Left renal cortex interstitium (tissue), 4 donors: ENCODE measurements around the gene UBA7. TPM values are rescaled to one million over a fixed set of nuclear protein-coding genes. Genes with fewer than 3 reads are reported as not detected.

Experiments used
- DNase-seq, 4 donors: peaks; one replicate each; pipeline ENCODE4 v3.0.0-alpha.2; 2013; ENCODE audit warnings: low read depth in 4 of 4, low spot score in 2 of 4, missing footprints in 1 of 4
- polyA plus RNA-seq, 4 donors: library from polyadenylated mRNA; unstranded; fragments of 120-200 nt; gene quantifications; one replicate each; pipeline ENCODE4 v1.2.1, GENCODE V29; 2013; ENCODE audit not compliant: insufficient read length in 4 of 4

The UBA7 gene
- polyA plus RNA-seq, 4 donors: 36.0 to 52.0 (median 39.9) TPM

GRCh38 chr3:49805897-49806701 is 7.7 kb downstream of the UBA7 start:
- DNase-seq: peak; percentile 37 to 84 (median 70)

DNA sequence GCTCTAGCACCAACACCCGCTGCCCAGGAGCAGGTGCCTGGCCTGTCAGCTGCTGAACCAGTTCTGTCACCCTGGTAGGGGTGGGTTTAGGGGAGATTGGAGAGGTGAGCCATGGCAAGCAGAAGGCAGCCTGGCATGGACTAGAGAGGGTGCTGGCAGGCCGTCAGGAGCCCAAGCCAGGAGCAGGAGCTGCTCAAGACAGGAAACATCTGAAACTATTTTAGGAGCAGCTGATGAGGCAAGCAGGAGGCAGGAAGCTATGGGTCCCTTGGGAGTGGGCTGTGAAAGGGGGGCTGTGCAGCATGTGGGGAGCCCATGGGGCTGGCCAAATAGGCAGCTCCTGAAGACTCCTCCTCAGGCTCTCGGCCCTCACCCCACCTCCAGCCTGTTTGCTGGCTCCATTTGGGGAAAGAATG is 8.4 kb downstream of the UBA7 start:
- peak; percentile 34 to 76 (median 66) for DNase-seq

- DNase-seq: no peak
Measured at GRCh38 chr3:49804141-49805041, 9.4 kb downstream of the UBA7 start.

GRCh38 chr3:49803465-49804140 is 10.2 kb downstream of the UBA7 start:
- peak in 2 of 4 donors; percentile 55 to 58 for DNase-seq

GRCh38 chr3:49802719-49803464 is 10.9 kb downstream of the UBA7 start, which contains the start of gene INKA1:
INKA1 (plus strand) TSS chr3:49803261; CDS start chr3:49803393, 132 bp downstream.
- peak; percentile 62 to 85 (median 76) for DNase-seq

DNA sequence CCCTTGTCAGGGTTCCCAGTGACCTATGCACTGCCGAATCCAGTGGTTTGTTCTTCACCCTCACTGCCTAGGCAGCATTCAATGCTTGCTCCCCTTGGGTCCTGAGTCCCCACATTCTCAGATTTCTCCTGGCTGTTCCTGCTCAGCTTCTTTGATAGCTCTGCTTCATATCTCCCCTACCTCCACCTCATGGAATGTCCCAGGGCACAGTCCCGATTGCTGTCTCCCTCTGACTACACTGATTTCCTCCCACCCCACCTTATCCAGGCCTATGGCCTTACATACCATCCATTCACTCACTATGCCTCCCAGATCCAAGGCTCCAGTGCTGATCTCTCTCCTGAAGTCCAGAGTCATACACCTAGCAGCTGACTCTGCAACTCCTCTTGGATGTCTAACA is 12.6 kb downstream of the UBA7 start:
- DNase-seq: no peak

DNA sequence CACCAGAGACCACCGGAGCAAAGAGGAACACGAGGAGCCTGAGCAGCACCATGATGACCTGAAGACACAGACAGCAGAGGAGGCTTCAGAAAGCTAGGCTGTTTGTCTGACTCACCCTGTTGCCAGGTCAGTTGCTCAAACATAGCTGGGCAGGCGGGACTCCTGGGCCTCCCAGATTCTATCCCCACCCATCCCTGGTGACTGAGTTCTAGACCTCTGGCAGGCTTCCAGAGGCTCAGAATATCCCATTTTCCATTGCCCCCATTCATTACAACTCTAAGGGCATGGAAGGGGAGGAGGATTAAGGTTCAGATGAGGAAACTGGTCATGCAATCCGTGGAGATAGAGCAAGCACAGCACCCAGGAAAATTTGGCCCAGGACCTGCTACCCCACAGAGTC is 14.0 kb downstream of the UBA7 start, which contains the start of gene CDHR4:
CDHR4 (minus strand) TSS at position 113 of the 400 bp plus-strand sequence; CDS start at position 52, 61 bp downstream.
- no peak for DNase-seq

DNA sequence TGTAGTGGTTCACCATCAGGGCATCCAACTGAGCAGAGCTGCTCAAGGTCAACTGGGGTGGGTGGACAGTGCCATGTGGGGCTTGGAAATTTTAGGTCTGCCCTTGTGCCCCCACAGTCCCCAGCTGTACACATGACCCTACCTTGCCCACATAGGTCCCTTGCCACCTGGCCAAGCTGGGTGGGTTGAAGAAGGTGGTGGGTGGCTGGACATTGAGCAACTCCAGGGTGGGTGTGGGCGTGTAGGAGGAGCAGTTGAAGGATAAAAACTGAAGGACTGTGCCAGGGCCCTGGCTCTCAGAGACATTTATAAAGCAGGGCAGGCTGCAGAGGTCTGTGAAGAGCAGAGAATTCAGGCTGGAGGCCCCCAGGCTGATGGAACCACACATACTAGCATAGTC is 14.6 kb downstream of the UBA7 start:
- no peak for DNase-seq

DNA sequence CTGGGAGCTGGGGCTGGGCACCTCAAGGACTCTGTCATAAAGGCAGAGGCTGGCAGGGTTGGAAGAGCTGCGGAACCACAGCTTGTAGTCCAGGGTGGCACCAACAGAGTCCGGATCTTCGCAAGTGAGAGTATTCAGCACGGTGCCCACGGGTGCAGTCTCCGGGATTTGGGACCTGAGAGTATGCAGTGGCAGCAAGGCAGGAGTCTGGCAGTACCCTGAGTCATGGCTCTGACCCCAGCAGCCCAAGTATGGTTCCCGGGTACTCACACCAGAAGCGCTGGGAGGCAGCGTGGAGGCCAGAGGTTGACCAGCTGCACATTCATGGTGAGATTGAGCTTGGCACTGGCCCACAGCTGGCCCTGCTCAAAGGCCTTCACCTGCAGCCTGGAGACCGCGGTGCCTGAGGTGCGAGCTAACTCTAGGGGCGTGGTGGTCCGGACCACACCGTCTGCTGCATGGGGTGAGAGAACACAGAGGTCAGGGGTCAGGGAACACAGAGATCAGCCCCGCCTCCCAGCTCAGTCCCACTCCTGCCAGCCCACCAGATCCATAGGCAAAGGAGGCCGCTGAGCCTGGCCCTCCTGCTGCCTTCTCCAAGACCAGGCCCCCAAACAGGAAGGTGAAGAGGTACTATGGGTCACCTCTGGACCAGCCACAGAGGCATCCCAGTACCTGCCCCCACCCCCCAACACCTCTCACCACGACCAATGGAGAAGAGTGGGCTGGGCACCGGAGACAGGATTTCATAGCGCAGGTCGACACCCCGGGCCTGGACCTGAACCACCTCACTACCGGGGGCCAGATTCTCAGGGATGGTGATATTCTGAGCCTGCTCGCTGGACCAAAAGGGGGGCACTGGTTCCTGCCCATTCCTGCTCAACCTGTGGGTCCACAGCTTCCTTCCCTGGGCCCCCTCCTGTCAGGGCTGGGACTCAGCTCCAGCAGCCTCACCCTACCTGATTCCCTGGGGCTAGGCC is 18.5 kb downstream of the UBA7 start:
- no peak for DNase-seq

DNA sequence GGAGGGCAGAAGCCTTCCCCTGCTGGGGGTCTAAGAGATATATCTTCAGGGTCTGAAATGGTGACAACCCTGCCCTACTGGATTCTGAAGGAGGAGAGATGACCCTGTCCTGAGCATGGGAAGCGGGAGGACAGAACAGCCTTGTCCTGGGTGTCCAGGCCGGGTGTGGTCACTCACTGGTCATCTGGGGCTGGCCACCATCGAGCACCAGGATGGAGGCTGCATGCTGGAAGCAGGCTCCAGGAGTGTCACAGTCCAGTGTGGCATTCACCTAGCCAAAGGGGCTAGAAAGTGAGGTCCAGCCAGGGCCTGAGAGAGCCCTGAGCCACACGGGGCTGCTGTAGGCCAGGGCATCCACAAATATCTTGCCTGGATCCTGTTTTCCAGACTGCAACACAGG is 19.3 kb downstream of the UBA7 start:
- DNase-seq: no peak

DNA sequence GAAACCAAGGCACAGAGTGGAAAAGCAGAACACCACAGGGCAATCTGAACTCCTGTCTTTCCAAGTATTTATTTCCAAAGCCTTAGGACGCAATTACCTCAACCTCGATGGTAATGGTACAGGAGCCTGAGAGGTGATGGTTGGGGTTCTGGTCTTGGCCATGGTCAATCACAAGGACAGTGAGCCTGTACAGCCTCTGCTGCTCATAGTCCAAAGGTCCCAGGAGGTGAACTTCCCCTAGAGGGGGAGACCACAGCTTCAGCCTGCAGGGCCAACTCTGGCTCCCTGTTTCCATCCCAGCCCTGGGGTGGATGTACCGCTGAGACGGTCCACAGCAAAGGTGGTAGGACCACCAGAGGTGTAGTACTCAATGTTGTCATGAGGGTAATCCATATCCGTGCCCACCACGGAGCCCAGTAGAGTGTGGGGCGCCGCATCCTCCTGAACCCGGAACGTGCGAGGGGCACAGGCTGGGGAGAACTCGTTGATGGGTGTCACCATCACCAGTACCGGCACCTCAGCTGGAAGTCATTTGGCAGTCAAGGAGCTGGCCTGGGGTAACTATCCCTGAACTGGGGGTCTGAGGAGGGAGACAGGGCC is 20.2 kb downstream of the UBA7 start:
- DNase-seq: no peak

GRCh38 chr3:49792371-49793150 is 21.2 kb downstream of the UBA7 start:
- no peak for DNase-seq

GRCh38 chr3:49791571-49791970 is 22.2 kb downstream of the UBA7 start:
- no peak for DNase-seq

DNA sequence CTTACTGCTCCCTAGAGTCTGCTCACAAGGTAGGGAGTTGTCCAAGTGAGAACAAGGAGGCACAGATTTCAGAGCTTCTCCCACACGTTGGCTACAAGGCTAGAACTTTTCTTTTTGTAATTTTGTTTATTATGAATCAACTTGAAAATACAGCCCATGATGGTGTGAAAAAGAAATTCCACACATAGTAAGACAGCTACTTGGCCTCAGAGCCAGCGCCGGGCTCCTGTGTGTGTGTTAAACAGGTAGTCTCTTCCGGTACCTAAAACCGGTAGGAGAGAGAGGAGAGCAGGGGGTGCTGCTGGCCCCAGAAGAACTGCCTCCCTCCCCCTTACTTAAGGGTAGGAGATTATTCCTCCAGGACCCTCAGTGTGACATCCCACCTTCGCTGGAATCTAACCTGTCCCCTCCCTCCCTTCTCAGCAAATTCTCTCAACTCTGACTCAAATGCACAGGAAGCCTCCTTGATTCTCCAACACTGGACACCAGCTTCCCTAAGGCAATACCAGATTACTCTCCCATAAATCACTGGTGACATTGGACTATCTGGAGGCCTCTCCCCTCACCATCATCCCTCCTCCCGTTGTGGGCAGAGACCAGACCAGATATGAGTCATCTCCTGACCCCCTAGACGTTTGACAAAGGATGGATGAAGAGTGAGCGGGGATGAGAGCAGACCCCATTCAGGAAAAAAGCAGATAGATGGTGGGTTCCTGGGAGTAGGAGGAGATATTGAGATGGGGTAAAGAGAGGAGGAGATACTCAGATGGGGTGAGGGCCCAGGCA is 22.9 kb downstream of the UBA7 start:
- DNase-seq: no peak

- DNase-seq: no peak
Measured at GRCh38 chr3:49788056-49788455, 25.7 kb downstream of the UBA7 start.

GRCh38 chr3:49787536-49787935 is 26.2 kb downstream of the UBA7 start:
- DNase-seq: no peak

DNA sequence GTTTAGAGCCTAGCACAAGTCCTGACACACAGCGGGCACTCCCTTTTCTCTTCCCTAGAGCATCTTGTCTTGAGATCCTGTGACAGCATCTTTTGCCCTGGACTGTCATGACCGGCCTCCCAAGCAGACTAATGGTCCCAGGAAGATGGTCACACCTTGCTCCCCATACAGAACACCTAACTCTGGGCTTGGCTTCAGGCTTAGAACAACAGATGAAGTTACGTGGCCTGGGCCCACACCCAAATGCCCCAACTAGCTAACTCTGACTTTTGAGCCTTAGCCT is 26.6 kb downstream of the UBA7 start:
- no peak for DNase-seq
